WERI-Rb-1 (cell line): ENCODE measurements around the gene EML5.

Source experiments
- DNase-seq: peaks from one replicate; pipeline ENCODE4 v3.0.0-alpha.2; 2020
- H3K27ac ChIP-seq: fragments of 250-450 bp; sonication (Bioruptor Pico); 2 replicates; pipeline ENCODE4 v1.5.1; 2020; ENCODE audit warnings: mild to moderate bottlenecking, moderate library complexity
- H3K27me3 ChIP-seq: fragments of 250-450 bp; sonication (Bioruptor Pico); 2 replicates; pipeline ENCODE4 v1.5.1; 2021; ENCODE audit warnings: mild to moderate bottlenecking, low read depth, moderate library complexity; ENCODE audit not compliant: insufficient read depth, severe bottlenecking
- H3K36me3 ChIP-seq: fragments of 250-450 bp; sonication (Bioruptor Pico); 2 replicates; pipeline ENCODE4 v1.5.1; 2020; ENCODE audit warnings: mild to moderate bottlenecking, moderate library complexity
- H3K4me3 ChIP-seq: 2 replicates; pipeline ENCODE4 v1.5.1; 2011; ENCODE audit warnings: low read depth, mild to moderate bottlenecking, control low read depth, low read length
- H3K9me3 ChIP-seq: fragments of 250-450 bp; sonication (Bioruptor Pico); 2 replicates; pipeline ENCODE4 v1.5.1; 2021; ENCODE audit warnings: mild to moderate bottlenecking, moderate library complexity; ENCODE audit not compliant: severe bottlenecking
- TF ChIP-seq, protein P1 (sequence below): IDR thresholded peaks from 2 replicates; pipeline ENCODE4 v1.5.1; 2011; ENCODE audit warnings: low read depth, mild to moderate bottlenecking, control low read depth, inconsistent platforms, low read length

Gene EML5

DNA sequence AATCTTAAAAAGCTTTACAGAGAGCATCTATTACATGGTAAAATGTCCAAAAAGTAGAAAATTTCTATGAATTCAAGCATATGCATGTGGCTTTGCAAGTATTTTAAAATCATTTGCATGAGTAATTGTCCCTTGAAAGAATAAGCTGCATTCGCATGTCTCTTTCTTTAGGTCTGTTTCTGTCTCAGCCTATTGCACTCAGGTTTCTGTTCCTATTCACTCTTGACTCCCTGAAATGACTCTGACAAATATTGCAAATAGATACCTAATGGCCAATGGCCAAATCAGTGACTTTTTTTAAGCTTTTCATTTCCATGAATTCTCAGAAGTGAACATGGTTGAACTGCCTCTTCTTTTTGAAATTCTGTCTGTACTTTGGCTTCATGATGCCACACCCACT, 25.3 kb upstream of the EML5 start:
- TF ChIP-seq, protein P1, sequence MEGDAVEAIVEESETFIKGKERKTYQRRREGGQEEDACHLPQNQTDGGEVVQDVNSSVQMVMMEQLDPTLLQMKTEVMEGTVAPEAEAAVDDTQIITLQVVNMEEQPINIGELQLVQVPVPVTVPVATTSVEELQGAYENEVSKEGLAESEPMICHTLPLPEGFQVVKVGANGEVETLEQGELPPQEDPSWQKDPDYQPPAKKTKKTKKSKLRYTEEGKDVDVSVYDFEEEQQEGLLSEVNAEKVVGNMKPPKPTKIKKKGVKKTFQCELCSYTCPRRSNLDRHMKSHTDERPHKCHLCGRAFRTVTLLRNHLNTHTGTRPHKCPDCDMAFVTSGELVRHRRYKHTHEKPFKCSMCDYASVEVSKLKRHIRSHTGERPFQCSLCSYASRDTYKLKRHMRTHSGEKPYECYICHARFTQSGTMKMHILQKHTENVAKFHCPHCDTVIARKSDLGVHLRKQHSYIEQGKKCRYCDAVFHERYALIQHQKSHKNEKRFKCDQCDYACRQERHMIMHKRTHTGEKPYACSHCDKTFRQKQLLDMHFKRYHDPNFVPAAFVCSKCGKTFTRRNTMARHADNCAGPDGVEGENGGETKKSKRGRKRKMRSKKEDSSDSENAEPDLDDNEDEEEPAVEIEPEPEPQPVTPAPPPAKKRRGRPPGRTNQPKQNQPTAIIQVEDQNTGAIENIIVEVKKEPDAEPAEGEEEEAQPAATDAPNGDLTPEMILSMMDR = no peak
- no peaks in the 10 kb centered on the region for H3K36me3 ChIP-seq
- DNase-seq = no peak
- H3K4me3 ChIP-seq = no peak overlapping the region
- H3K9me3 ChIP-seq = no peaks in the 10 kb centered on the region
- H3K27ac ChIP-seq = no peak overlapping the region
- no peaks in the 10 kb centered on the region for H3K27me3 ChIP-seq

DNA sequence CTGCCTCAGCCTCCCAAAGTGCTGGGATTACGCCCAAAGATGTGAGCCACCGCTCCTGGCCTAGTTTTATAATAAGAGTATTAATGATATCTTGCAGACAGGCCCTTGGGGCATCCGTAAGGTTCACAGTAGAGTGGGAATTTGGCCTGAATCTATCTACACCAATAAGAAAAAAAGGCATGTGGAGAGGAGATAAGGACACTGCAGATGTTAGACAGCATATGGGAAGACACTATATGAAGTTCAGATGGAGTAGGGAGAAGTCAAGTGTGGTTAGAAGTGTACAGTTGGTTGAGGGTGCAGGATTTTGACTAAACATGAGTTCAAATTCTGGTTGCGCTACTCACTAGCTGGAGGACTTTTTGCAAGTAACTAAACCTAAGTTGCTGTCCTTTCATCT, 23.2 kb upstream of the EML5 start:
- Histone ChIP-seq H3K36me3 (no peaks in the 10 kb centered on the region), H3K4me3 (no peak overlapping the region), H3K9me3 (no peaks in the 10 kb centered on the region), H3K27ac (no peak overlapping the region), H3K27me3 (no peaks in the 10 kb centered on the region)
- TF ChIP-seq, protein P1 = no peak
- no peak for DNase-seq

DNA sequence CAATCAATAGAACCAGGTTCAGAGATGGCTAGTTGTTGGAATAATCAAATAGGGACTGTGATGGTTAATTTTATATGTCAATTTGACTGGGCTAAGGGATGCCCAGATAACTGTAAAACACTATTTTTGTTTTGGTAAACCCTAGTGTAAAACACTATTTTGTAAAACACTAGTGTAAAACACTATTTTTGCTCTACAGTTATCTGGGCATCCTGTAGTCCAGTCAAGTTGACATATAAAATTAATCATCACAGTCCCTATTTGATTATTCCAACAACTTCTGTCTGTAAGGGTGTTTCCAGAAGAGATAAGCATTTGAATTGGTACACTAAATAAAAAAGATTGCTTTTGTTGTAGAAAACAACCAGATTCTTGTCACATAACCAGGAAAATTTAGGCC, 15.6 kb upstream of the EML5 start:
- TF ChIP-seq, protein P1 = no peak
- no peak overlapping the region for H3K27ac ChIP-seq
- H3K9me3 ChIP-seq = no peaks in the 10 kb centered on the region
- H3K4me3 ChIP-seq = no peak overlapping the region
- no peaks in the 10 kb centered on the region for H3K27me3 ChIP-seq
- no peak for DNase-seq
- H3K36me3 ChIP-seq = no peaks in the 10 kb centered on the region

GRCh38 chr14:88804477-88804876, 11.7 kb upstream of the EML5 start:
- no peaks in the 10 kb centered on the region for H3K36me3 ChIP-seq
- TF ChIP-seq, protein P1 = no peak
- no peak for DNase-seq
- no peaks in the 10 kb centered on the region for H3K27me3 ChIP-seq
- H3K27ac ChIP-seq = no peak overlapping the region
- H3K4me3 ChIP-seq = no peak overlapping the region
- H3K9me3 ChIP-seq = no peaks in the 10 kb centered on the region

- H3K36me3 ChIP-seq = no peaks in the 10 kb centered on the region
- no peak for DNase-seq
- no peak overlapping the region for H3K27ac ChIP-seq
- no peaks in the 10 kb centered on the region for H3K27me3 ChIP-seq
- H3K4me3 ChIP-seq = no peak overlapping the region
- TF ChIP-seq, protein P1 = no peak
- no peaks in the 10 kb centered on the region for H3K9me3 ChIP-seq
Observed at GRCh38 chr14:88804035-88804434, 11.3 kb upstream of the EML5 start.

- no peak overlapping the region for H3K27ac ChIP-seq
- H3K27me3 ChIP-seq = no peaks in the 10 kb centered on the region
- H3K36me3 ChIP-seq = no peaks in the 10 kb centered on the region
- H3K9me3 ChIP-seq = no peaks in the 10 kb centered on the region
- no peak overlapping the region for H3K4me3 ChIP-seq
- DNase-seq = no peak
- TF ChIP-seq, protein P1 = no peak
Observed at GRCh38 chr14:88802596-88802995, 9.8 kb upstream of the EML5 start.
